SK-N-MC (cell line): ENCODE results near the gene SPAG8.

Source experiments
- DNase-seq: peaks from one replicate; pipeline ENCODE4 v3.0.0-alpha.2; 2011; ENCODE audit warnings: low read depth, low spot score
- H3K27ac ChIP-seq: fragments of 200-600 bp; sonication (generic); 2 replicates; pipeline ENCODE4 v1.5.1; 2016; ENCODE audit warnings: mixed run types
- H3K36me3 ChIP-seq: fragments of 200-600 bp; sonication (generic); 2 replicates; pipeline ENCODE4 v1.6.1; 2017; ENCODE audit warnings: antibody characterized with exemption, low read length, mixed read lengths; ENCODE audit not compliant: insufficient read depth
- H3K4me3 ChIP-seq: fragments of 200-600 bp; sonication (generic); 2 replicates; pipeline ENCODE4 v1.5.1; 2016
- H3K9ac ChIP-seq: fragments of 200-600 bp; sonication (generic); 2 replicates; pipeline ENCODE4 v1.8.0; 2017; ENCODE audit warnings: mixed run types, mixed read lengths; ENCODE audit not compliant: insufficient read length
- H3K9me3 ChIP-seq: fragments of 200-600 bp; sonication (generic); 2 replicates; pipeline ENCODE4 v1.6.1; 2017; ENCODE audit warnings: low read depth, mild to moderate bottlenecking, antibody characterized with exemption, low read length, moderate library complexity, mixed read lengths
- EZH2 ChIP-seq: fragments of 200-600 bp; sonication (generic); IDR thresholded peaks from one replicate; pipeline ENCODE4 v1.6.1; 2017; ENCODE audit warnings: antibody characterized with exemption
- FOXP2 ChIP-seq: optimal IDR thresholded peaks from 2 replicates; pipeline ENCODE3; 2011; ENCODE audit warnings: mild to moderate bottlenecking, moderate library complexity; ENCODE audit not compliant: insufficient read depth; ENCODE audit errors: extremely low read length, control extremely low read depth
- POLR2AphosphoS5 ChIP-seq: IDR thresholded peaks from 2 replicates; pipeline ENCODE4 v1.6.1; 2012; ENCODE audit warnings: mild to moderate bottlenecking, low read depth, low read length, borderline replicate concordance

Gene SPAG8

GRCh38 chr9:35816708-35817107 is 4.6 kb upstream of the SPAG8 start:
- TF ChIP-seq POLR2AphosphoS5 (no peak), EZH2 (no peak), FOXP2 (no peak)
- H3K36me3 ChIP-seq = no peaks in the 10 kb centered on the region
- no peak for DNase-seq
- H3K9me3 ChIP-seq = no peaks in the 10 kb centered on the region
- H3K4me3 ChIP-seq = no peak overlapping the region
- no peak overlapping the region for H3K27ac ChIP-seq
- H3K9ac ChIP-seq = no peak overlapping the region

- TF ChIP-seq FOXP2 (no peak), POLR2AphosphoS5 (peak; percentile 93)
- Histone ChIP-seq H3K27ac (peak within 1 kb of the TSS; percentile 60; the same call in 1 of the 2 replicates), H3K36me3 (no peaks in the 10 kb centered on the region), H3K9me3 (no peaks in the 10 kb centered on the region), H3K9ac (peak within 1 kb of the TSS; percentile 85), H3K4me3 (peak within 1 kb of the TSS; percentile 84)
- peak; percentile 98 for DNase-seq
Observed at GRCh38 chr9:35814841-35815543, 2.9 kb upstream of the SPAG8 start, which contains the start of gene HINT2. Gene HINT2 (minus strand): TSS chr9:35815042. CDS start chr9:35814979, 63 bp downstream.

- H3K4me3 ChIP-seq = peak overlapping the region; percentile 84
- TF ChIP-seq POLR2AphosphoS5 (no peak), EZH2 (no peak), FOXP2 (no peak)
- no peak for DNase-seq
- no peaks in the 10 kb centered on the region for H3K9me3 ChIP-seq
- peak overlapping the region; percentile 85 for H3K9ac ChIP-seq
- H3K27ac ChIP-seq = peak overlapping the region; percentile 60; the same call in 1 of the 2 replicates
- H3K36me3 ChIP-seq = no peaks in the 10 kb centered on the region
Observed at GRCh38 chr9:35814106-35814840, 2.2 kb upstream of the SPAG8 start.

- TF ChIP-seq EZH2 (no peak), POLR2AphosphoS5 (no peak), FOXP2 (no peak)
- H3K27ac ChIP-seq = no peak overlapping the region
- H3K9me3 ChIP-seq = no peaks in the 10 kb centered on the region
- peak overlapping the region; percentile 84 for H3K4me3 ChIP-seq
- DNase-seq = no peak
- no peaks in the 10 kb centered on the region for H3K36me3 ChIP-seq
- peak overlapping the region; percentile 85 for H3K9ac ChIP-seq
Observed at GRCh38 chr9:35813434-35814105, 1.5 kb upstream of the SPAG8 start.

GRCh38 chr9:35811381-35812024 is 559 bp downstream of the SPAG8 start:
- Histone ChIP-seq H3K4me3 (peak overlapping the region; percentile 73), H3K9ac (no peak overlapping the region), H3K27ac (no peak overlapping the region)

GRCh38 chr9:35810122-35810521 is 1.9 kb downstream of the SPAG8 start:
- TF ChIP-seq FOXP2 (no peak), POLR2AphosphoS5 (no peak), EZH2 (no peak)
- Histone ChIP-seq H3K27ac (no peak overlapping the region), H3K9me3 (no peaks in the 10 kb centered on the region), H3K9ac (no peak overlapping the region), H3K4me3 (no peak overlapping the region), H3K36me3 (no peaks in the 10 kb centered on the region)
- DNase-seq = no peak

More at GRCh38 chr9:35811381-35812024, 559 bp downstream of the SPAG8 start:
- Histone ChIP-seq H3K9me3 (no peaks in the 10 kb centered on the region), H3K36me3 (no peaks in the 10 kb centered on the region)
- DNase-seq = no peak
- TF ChIP-seq FOXP2 (no peak), POLR2AphosphoS5 (no peak), EZH2 (no peak)

GRCh38 chr9:35808433-35808832 is 3.6 kb downstream of the SPAG8 start:
- Histone ChIP-seq H3K27ac (no peak overlapping the region), H3K9ac (no peak overlapping the region), H3K9me3 (no peaks in the 10 kb centered on the region), H3K36me3 (no peaks in the 10 kb centered on the region), H3K4me3 (no peak overlapping the region)
- no peak for TF ChIP-seq EZH2
- no peak for TF ChIP-seq POLR2AphosphoS5
- no peak for TF ChIP-seq FOXP2
- no peak for DNase-seq

GRCh38 chr9:35806101-35806500 is 6.0 kb downstream of the SPAG8 start:
- Histone ChIP-seq H3K9me3 (no peaks in the 10 kb centered on the region), H3K36me3 (no peaks in the 10 kb centered on the region), H3K4me3 (no peak overlapping the region), H3K9ac (no peak overlapping the region), H3K27ac (no peak overlapping the region)
- no peak for TF ChIP-seq POLR2AphosphoS5
- TF ChIP-seq EZH2 = no peak
- no peak for DNase-seq
